ENCODE data around the gene SPART.

SPART gene

GRCh38 chr13:36346222-36347083, at the start of gene SPART:
Gene SPART, minus strand, starts transcription at chr13:36346394. Its CDS starts 10,564 bp downstream, at chr13:36335830.
- DNase-seq, result peak; percentile 90 to 91

GRCh38 chr13:36395280-36395679, 49.1 kb upstream of the SPART start:
- DNase-seq, result no peak

- no peak for DNase-seq
These were observed 39.3 kb upstream of the SPART start for GRCh38 chr13:36385489-36385888.

GRCh38 chr13:36382030-36382429, 35.8 kb upstream of the SPART start:
- no peak for DNase-seq

GRCh38 chr13:36377826-36378468, 31.8 kb upstream of the SPART start:
- DNase-seq, result no peak

- no peak for DNase-seq
These were observed 27.9 kb upstream of the SPART start for GRCh38 chr13:36374063-36374462.

GRCh38 chr13:36371185-36371584, 25.0 kb upstream of the SPART start:
- DNase-seq, result no peak

GRCh38 chr13:36370108-36370429, 23.9 kb upstream of the SPART start:
- DNase-seq, result no peak

- DNase-seq, result no peak
These were observed 23.3 kb upstream of the SPART start for GRCh38 chr13:36369268-36370107.

GRCh38 chr13:36366031-36366430, 19.8 kb upstream of the SPART start:
- no peak for DNase-seq

GRCh38 chr13:36363366-36363863, 17.2 kb upstream of the SPART start:
- DNase-seq, result no peak

- no peak for DNase-seq
These were observed 16.7 kb upstream of the SPART start for GRCh38 chr13:36362914-36363313.

GRCh38 chr13:36362251-36362650, 16.1 kb upstream of the SPART start:
- DNase-seq, result no peak

GRCh38 chr13:36360903-36361302, 14.7 kb upstream of the SPART start:
- DNase-seq, result no peak

- no peak for DNase-seq
These were observed 13.2 kb upstream of the SPART start for GRCh38 chr13:36359301-36359950.

- DNase-seq, result no peak
These were observed 12.1 kb upstream of the SPART start for GRCh38 chr13:36358175-36358718.

- DNase-seq, result no peak
These were observed 11.5 kb upstream of the SPART start for GRCh38 chr13:36357692-36358091.

GRCh38 chr13:36357231-36357630, 11.0 kb upstream of the SPART start:
- no peak for DNase-seq

GRCh38 chr13:36356058-36356457, 9.9 kb upstream of the SPART start:
- DNase-seq, result no peak

GRCh38 chr13:36355632-36356031, 9.4 kb upstream of the SPART start:
- no peak for DNase-seq

GRCh38 chr13:36354842-36355623, 8.8 kb upstream of the SPART start:
- DNase-seq, result no peak

GRCh38 chr13:36353001-36353400, 6.8 kb upstream of the SPART start:
- no peak for DNase-seq

Data from CD4-positive, alpha-beta T cell treated with Interleukin-1 beta for 1 hour (primary cell).